T-helper 1 cell treated with Interleukin-12 subunit alpha and Interleukin-12 subunit beta and Interleukin-4 antibody, amounts not matched to agents 30 μg/mL and 1 μg/mL, for 36 hours (primary cell): ENCODE data around the gene LLGL2.

Source experiments
- H3K27ac Mint-ChIP-seq: one replicate; pipeline ENCODE4 v1.8.0; 2021; ENCODE audit warnings: mild to moderate bottlenecking, mixed read lengths
- H3K27me3 Mint-ChIP-seq: one replicate; pipeline ENCODE4 v1.8.0; 2021; ENCODE audit warnings: low read depth, mixed read lengths
- H3K36me3 Mint-ChIP-seq: one replicate; pipeline ENCODE4 v1.8.0; 2021; ENCODE audit warnings: low read depth, mixed read lengths
- H3K4me1 Mint-ChIP-seq: one replicate; pipeline ENCODE4 v1.8.0; 2021; ENCODE audit warnings: low read depth, mixed read lengths
- H3K4me3 Mint-ChIP-seq: one replicate; pipeline ENCODE4 v1.8.0; 2021; ENCODE audit warnings: mild to moderate bottlenecking, moderate library complexity, mixed read lengths
- H3K9me3 Mint-ChIP-seq: one replicate; pipeline ENCODE4 v1.8.0; 2021; ENCODE audit warnings: mixed read lengths

Gene LLGL2

DNA sequence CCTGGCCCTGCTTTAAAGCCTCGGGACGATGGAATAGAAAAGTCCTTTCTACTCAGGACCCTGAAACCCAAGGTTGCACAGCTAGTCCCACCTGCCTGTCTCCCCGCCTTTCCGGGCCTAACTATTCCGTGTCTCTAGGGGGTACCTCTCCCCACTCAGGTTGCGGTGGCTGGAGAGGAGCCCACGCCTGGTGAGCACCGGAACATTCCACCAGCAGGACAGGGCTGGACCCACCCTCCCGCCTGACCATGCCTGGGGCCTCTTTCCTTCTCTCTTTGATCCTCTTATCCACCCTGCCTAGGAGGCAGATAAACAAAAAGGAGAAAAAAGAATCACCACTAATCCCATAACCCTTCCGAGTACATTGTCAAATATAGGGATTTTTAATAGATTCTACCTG lies 10.9 kb downstream of the LLGL2 start:
- peaks cover 1% of the 10 kb centered on the region for H3K36me3 Mint-ChIP-seq
- H3K9me3 Mint-ChIP-seq: no peaks in the 10 kb centered on the region
- no peak overlapping the region for H3K27ac Mint-ChIP-seq
- H3K4me1 Mint-ChIP-seq: peaks cover 13% of the 10 kb centered on the region
- H3K4me3 Mint-ChIP-seq: no peak overlapping the region
- H3K27me3 Mint-ChIP-seq: no peaks in the 10 kb centered on the region

DNA sequence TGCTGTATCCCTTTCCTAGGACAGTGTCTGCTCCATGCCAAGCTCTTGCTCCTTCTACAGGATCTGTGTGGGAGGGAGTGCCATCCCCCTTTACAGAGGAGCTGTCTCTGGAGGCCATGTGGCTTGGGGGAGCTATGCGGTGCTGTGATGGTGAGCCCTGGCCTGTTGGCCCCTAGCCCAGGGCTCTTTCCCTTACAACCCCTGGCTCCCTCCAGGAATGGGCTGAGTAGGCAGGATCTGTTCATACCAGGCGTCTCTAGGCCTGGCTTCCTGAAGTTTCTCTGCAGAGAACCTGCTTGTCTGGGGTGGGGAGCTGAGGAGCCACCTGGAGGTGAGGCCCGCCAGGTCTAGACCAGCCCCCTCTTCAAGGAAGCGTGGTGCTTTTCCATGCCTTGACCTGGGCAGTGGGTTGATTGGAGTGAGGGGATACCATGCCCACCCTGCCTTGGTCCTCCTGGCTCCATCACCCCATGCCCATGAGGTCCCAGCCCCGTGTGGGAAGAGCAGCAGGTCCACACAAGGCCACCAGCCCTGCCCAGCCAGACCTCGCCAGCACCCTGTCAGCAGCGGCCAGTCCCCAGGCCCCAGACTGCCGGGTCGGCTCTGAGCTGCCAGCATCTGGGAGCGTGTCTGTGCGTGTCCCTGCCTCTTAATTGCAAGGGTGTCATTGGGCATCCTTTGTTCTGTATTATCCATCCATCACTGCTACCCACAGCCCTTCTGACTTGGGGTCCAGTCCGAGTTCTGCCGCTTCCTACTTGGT lies 14.7 kb downstream of the LLGL2 start:
- Mint-ChIP-seq H3K27ac (no peak overlapping the region), H3K36me3 (no peaks in the 10 kb centered on the region), H3K4me3 (no peak overlapping the region), H3K4me1 (peaks cover 6% of the 10 kb centered on the region), H3K9me3 (no peaks in the 10 kb centered on the region), H3K27me3 (no peaks in the 10 kb centered on the region)

DNA sequence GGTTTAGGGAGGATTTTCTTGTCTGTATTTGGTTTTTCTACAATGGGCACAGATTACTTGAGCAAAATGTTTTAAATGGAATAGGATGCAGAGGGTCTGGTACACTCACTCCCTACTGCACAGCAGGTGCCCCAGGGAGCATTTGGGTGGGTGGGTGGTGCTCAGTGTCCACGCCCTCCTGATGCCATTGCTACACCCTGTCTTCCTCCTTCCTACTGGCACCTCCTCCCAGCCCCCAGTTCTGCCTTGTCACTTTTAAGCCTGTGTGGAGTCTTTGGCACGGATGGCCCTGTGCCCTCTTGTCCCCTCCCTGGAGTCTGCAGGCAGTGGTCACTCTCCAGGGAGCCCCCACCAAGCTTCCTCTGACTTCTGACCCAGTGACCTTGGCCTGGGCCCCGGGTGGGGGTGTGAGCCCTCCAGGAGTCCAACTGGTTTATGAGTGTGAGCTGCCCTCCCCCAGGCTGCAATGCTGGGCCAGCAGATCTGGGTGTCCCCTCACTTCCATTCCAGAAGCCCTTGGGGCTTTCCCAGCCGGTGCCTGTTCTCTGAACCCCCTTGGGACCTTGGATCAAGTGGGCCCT lies 15.5 kb downstream of the LLGL2 start:
- Mint-ChIP-seq H3K9me3 (no peaks in the 10 kb centered on the region), H3K4me1 (peaks cover under 1% of the 10 kb centered on the region), H3K36me3 (no peaks in the 10 kb centered on the region), H3K27ac (no peak overlapping the region), H3K27me3 (no peaks in the 10 kb centered on the region), H3K4me3 (no peak overlapping the region)

DNA sequence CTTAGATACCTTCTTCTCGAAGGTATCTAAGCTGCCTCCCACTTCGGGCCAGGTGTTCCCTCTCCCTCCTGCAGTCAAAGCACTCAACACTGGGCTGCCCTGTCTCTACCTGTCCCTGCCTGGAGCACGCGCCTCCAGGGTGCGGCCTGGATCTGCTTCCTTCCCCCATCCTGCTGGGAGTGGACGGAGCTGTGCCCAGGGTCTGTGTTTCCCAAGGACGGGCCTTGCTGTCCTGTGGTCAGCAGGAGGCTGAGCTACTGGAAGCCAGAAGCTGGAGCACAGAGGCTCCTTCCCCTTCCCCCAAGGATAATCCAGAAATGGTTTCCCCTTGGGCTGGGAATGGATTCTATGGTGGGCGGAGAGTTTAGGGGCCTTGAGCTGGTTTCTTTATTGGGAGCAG lies 16.7 kb downstream of the LLGL2 start:
- Mint-ChIP-seq H3K4me1 (no peaks in the 10 kb centered on the region), H3K4me3 (no peak overlapping the region), H3K27ac (no peak overlapping the region), H3K36me3 (no peaks in the 10 kb centered on the region), H3K9me3 (no peaks in the 10 kb centered on the region), H3K27me3 (no peaks in the 10 kb centered on the region)

DNA sequence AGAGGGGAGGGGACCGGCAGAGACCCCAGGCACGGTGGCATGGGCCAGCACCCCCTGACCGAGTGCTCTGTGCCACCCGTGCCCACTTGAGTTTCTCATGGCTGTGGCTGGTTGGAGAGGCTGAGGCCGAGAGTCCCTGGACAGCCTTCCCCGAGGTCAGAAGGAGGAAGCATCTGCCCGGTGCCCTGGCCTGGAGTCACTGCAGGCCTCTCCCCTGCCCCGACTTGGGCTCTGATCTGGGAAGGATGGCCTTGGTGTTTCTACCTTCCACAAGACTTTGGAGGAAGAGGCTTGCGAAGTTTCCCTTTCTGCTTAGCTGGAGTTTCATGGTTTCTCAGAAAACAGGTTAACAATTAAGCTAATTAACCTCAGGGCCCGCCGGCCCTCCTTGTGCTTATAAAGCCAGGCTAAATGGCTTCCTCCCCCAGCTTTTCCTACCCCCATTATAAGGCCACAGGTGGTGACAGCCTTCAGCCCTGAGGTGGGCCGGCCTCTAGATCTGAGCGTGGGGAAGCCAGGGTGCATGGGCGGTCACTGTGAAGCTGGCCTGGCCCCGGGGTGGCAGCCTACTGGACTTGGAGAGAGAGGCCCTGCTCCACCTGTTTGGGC lies 17.3 kb downstream of the LLGL2 start:
- Mint-ChIP-seq H3K36me3 (no peaks in the 10 kb centered on the region), H3K4me3 (no peak overlapping the region), H3K9me3 (no peaks in the 10 kb centered on the region), H3K4me1 (no peaks in the 10 kb centered on the region), H3K27ac (no peak overlapping the region), H3K27me3 (no peaks in the 10 kb centered on the region)

DNA sequence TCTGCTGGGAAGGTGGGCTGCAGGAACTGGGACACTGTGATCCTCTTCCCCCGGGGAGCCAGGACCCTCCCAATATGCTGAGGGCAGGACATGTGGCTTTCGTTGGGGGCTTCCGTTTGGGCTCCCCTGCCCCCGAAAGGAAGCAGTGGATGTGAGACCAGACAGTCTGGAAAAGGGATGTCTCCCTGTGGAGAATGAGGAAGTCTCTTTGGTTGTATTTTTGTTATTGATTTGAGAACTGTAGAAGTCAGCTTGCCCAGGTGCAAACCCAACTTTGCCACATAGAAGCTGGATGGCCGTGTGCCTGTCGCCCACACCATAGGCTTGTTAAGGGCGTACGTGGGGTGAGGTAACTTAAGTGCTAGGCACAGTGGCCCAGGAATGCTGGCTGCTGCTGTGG lies 18.8 kb downstream of the LLGL2 start:
- no peaks in the 10 kb centered on the region for H3K9me3 Mint-ChIP-seq
- no peaks in the 10 kb centered on the region for H3K27me3 Mint-ChIP-seq
- no peak overlapping the region for H3K4me3 Mint-ChIP-seq
- no peaks in the 10 kb centered on the region for H3K36me3 Mint-ChIP-seq
- H3K4me1 Mint-ChIP-seq: no peaks in the 10 kb centered on the region
- H3K27ac Mint-ChIP-seq: no peak overlapping the region

DNA sequence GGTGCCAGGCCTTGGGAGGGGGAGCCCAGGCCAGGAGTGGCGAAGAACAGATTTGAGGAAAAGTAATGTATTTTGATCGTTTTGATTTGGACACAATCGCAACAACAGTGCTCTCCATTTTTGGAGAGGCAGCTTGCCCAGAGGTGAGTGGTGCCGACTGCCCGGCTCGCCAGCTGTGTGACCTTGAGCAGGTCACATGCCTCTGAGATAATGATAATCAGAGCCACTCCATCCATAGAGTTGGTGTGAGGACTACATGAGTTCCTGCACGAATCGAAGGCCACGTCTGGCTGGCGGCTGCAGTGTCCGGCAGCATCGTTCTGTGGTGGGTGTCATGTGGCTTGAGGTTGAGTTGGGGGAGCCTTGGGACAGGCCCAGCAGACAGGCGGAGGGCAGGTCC lies 20.7 kb downstream of the LLGL2 start:
- H3K4me1 Mint-ChIP-seq: no peaks in the 10 kb centered on the region

DNA sequence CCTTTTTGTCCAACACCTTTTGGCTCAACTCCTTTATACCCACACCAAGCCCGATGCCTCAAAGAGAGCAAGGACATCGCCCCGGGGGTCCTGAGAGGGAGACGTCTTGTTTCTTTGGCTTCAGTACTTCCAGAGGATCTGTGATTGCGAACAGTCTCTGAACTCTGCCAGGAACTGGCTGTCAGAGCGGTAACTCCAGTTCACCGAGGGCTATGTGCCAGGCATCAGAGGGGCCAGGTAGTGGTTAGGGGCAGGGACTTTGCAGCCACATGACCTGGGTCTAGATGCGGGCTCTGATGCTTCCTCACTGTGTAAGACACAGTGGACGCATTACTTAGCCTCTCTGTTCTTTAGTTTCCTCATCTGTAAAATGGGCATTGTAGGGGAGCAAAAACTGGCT lies 21.6 kb downstream of the LLGL2 start:
- Mint-ChIP-seq H3K36me3 (no peaks in the 10 kb centered on the region), H3K27ac (no peak overlapping the region), H3K4me3 (no peak overlapping the region), H3K4me1 (no peaks in the 10 kb centered on the region), H3K9me3 (no peaks in the 10 kb centered on the region), H3K27me3 (no peaks in the 10 kb centered on the region)

More for the DNA sequence above, 20.7 kb downstream of the LLGL2 start:
- Mint-ChIP-seq H3K27ac (no peak overlapping the region), H3K27me3 (no peaks in the 10 kb centered on the region), H3K4me3 (no peak overlapping the region), H3K9me3 (no peaks in the 10 kb centered on the region), H3K36me3 (no peaks in the 10 kb centered on the region)

DNA sequence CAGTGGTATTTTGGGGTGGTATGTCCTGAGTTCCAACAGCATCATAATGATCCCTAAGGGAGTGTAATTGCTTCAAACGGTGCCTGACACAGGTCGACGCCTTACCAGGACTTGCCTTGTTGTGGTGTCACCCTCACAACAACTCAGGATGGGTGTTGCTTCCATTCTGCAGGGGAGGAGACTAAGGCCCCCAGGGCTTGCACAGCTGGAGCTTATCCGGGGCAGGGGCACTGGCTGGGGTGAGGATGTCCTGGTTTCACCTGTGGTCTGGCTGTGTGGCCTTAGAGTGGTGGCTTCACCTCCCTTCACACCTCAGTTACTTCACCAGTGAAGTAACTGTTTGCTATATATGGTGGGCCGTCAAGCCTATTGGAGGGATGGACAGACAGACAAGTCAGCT lies 23.3 kb downstream of the LLGL2 start:
- no peaks in the 10 kb centered on the region for H3K9me3 Mint-ChIP-seq
- no peak overlapping the region for H3K27ac Mint-ChIP-seq
- no peaks in the 10 kb centered on the region for H3K4me1 Mint-ChIP-seq
- H3K4me3 Mint-ChIP-seq: no peak overlapping the region
- H3K36me3 Mint-ChIP-seq: no peaks in the 10 kb centered on the region
- no peaks in the 10 kb centered on the region for H3K27me3 Mint-ChIP-seq

DNA sequence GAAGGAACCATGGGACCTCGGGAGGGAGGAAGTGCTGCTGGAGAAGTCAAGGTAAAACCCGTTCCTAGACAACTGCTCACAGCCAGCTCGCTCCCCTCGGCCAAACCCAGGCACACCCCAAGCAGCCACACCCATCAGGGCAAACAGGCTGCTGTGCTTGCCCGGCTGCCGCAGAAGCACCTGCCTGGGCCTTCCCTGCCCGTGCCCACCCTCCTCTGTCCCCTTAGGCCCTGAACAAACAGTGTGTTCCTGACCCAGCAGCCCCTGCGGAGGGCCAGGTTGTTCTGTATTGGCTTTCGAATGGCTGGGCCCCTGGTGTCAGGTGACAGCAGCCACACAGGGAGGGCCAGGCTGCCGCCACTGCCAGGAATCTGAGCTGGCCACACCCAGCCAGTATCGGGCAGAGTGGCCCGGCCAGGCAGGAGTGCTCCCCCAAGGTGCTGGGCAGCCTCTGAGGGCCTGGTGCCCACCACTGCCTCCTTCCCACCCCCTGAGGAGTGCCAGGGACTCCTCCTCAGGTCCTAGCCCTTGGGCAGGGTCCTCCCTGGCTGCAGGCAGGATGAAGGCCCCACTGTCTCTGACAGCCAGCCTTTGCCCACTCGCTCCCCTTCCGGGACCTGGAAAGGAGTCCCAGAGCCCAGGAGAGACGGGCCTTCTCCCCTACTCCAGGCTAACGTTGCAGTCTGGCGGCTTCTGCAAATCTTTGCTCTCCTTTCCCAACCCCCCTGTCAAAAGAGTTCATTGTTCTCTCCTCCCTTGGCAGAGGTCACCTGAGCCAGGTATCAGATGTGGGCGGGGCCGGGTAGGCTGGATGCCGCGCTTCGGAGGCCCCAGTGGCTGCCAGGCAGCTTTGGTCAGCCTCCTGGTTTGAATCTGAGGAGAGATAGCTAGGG lies 24.0 kb downstream of the LLGL2 start:
- H3K4me1 Mint-ChIP-seq: no peaks in the 10 kb centered on the region
- no peaks in the 10 kb centered on the region for H3K36me3 Mint-ChIP-seq
- H3K9me3 Mint-ChIP-seq: no peaks in the 10 kb centered on the region
- H3K4me3 Mint-ChIP-seq: no peak overlapping the region
- H3K27me3 Mint-ChIP-seq: no peaks in the 10 kb centered on the region
- H3K27ac Mint-ChIP-seq: no peak overlapping the region

DNA sequence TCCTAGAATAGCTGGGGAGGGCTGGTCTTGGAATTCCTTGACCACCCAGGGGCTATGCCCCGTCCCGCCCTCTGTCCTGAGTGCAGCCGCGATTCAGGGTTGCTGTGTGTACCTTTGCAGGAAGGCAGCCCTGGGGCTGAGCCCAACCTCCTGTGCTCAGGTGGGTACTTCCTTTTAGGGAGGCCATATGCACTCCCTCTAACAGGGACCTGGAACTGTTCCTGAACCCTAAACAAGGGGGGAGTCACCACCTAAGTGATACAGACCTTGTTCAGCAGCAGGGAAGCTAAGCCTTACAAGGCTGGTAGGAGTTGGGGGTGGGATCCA lies 24.6 kb downstream of the LLGL2 start:
- H3K9me3 Mint-ChIP-seq: no peaks in the 10 kb centered on the region
- no peaks in the 10 kb centered on the region for H3K36me3 Mint-ChIP-seq
- no peak overlapping the region for H3K4me3 Mint-ChIP-seq
- no peaks in the 10 kb centered on the region for H3K27me3 Mint-ChIP-seq
- H3K27ac Mint-ChIP-seq: no peak overlapping the region
- no peaks in the 10 kb centered on the region for H3K4me1 Mint-ChIP-seq

DNA sequence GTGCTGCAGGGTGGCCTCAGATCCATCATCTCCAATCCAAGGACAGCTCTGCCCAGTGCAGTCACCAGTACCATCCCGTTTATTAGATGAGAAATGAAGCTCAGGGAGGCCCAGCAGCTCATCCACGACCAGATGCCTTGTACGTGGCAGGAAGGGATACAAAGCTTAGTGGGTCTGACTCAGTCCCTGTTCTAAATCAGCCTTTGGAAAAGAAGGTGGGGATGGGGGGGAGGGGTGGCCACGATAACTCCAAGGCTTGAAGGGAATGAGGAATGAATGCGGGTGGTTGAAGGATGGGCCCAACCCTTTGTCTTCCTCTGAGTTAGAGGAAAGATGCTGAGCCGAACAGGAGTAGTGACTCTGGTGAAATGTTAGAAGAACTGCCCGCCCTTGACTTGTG lies 25.8 kb downstream of the LLGL2 start:
- no peaks in the 10 kb centered on the region for H3K4me1 Mint-ChIP-seq
- H3K27me3 Mint-ChIP-seq: no peaks in the 10 kb centered on the region
- no peak overlapping the region for H3K27ac Mint-ChIP-seq

DNA sequence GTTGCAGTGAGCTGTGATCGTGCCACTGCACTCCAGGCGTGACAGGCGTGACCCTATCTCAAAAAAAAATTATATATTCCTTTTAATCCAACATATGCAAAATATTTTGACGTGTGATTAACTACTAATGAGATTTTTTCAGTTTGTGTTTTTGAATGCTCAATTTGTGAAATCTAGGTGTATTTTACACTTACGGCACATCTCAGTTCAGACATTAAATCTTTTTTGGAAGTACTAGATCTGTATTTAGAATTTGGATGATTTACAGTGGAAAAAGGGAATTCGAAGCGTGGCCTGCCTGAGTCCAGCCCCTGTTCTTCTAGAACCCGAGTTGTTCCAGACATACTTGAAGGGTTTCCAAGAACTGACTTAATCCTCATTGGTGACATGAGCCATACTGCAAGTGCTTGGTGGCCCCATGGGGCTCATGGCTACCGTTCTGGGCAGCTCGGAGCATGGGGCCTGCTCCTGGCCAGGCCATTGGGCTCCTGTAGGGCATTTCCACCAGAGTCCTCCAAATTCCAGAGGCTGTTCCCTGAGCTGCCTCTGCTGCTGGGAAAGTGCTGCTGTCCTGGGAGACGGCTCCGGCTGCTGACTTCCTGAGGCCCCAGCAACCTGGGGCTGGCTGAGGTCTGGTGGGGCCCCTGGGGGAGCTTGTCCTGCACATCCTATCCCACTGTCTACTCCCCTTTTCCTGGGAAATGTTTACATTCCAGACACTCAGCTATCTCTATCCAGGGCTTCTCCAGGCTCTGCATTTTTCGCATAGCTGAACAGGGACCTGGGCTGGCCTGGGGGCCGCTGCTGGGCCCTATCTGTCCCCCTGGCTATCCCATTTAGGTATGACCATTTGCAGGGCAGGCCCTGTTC lies 27.2 kb downstream of the LLGL2 start:
- no peaks in the 10 kb centered on the region for H3K9me3 Mint-ChIP-seq

More for the DNA sequence above, 25.8 kb downstream of the LLGL2 start:
- no peak overlapping the region for H3K4me3 Mint-ChIP-seq
- no peaks in the 10 kb centered on the region for H3K9me3 Mint-ChIP-seq
- no peaks in the 10 kb centered on the region for H3K36me3 Mint-ChIP-seq

More for the DNA sequence above, 27.2 kb downstream of the LLGL2 start:
- H3K36me3 Mint-ChIP-seq: no peaks in the 10 kb centered on the region
- H3K4me1 Mint-ChIP-seq: no peaks in the 10 kb centered on the region
- no peak overlapping the region for H3K4me3 Mint-ChIP-seq
- no peak overlapping the region for H3K27ac Mint-ChIP-seq
- H3K27me3 Mint-ChIP-seq: no peaks in the 10 kb centered on the region
